Adrenal gland (tissue), 12 donors: ENCODE measurements around the gene PPL. TPM values are rescaled to one million over a fixed set of nuclear protein-coding genes. Genes with fewer than 3 reads are reported as not detected.

Source experiments
- DNase-seq, 7 donors: peaks; one replicate each; pipeline ENCODE4 v3.0.0-alpha.2; 2019 to 2020
- H3K27ac ChIP-seq, 5 donors: fragments of 200-600 bp; sonication (generic) in 4 of 5; 1 replicate in 3 of 5; 2 replicates in 2 of 5; pipeline versions ENCODE4 v1.5.1 to v1.8.0; 2016 to 2020; ENCODE audit warnings: mild to moderate bottlenecking in 1 of 5
- H3K27me3 ChIP-seq: fragments of 200-600 bp; 2 replicates; pipeline ENCODE4 v1.8.0; 2021
- H3K36me3 ChIP-seq, 2 donors: fragments of 200-600 bp; replicated peaks in 1 of 2; 1 replicate in 1 of 2; 2 replicates in 1 of 2; pipeline versions ENCODE4 v1.5.1 to v1.8.0; 2018 to 2022
- H3K4me1 ChIP-seq, 2 donors: fragments of 200-600 bp; replicated peaks in 1 of 2; 1 replicate in 1 of 2; 2 replicates in 1 of 2; pipeline versions ENCODE4 v1.5.1 to v1.8.0; 2018 to 2021
- H3K4me3 ChIP-seq, 4 donors: fragments of 200-600 bp; sonication (generic) in 3 of 4; one replicate each; pipeline ENCODE4 v1.5.1; 2016 to 2018
- H3K9me3 ChIP-seq, 3 donors: fragments of 200-600 bp; sonication (generic) in 1 of 3; replicated peaks in 1 of 3; 1 replicate in 2 of 3; 2 replicates in 1 of 3; pipeline versions ENCODE4 v1.5.1 to v1.8.0; 2016 to 2021
- POLR2A ChIP-seq, 2 donors: fragments of 450-650 bp; IDR thresholded peaks; one replicate each; pipeline ENCODE4 v1.6.1; 2017; ENCODE audit warnings: antibody characterized with exemption in 2 of 2, mild to moderate bottlenecking in 2 of 2, moderate library complexity in 1 of 2
- WGBS, 4 donors: extraction: QIAGEN DNeasy Blood & Tissue Kit in 2 of 4; methylation state at CpG; one replicate each; pipeline versions ENCODE4 v1.1.5 to v1.1.7; 2013 to 2017; 5-methylcytosine and 5-hydroxymethylcytosine counted together
- intact Hi-C, 2 donors: fragments of 100-400 bp; cut with DNase I; formaldehyde crosslinking; loops; one replicate each; pipeline versions ENCODE4 v1.14.1 to v1.15.0; 2022 to 2023
- polyA plus RNA-seq, 3 donors: library from polyadenylated mRNA; stranded (reverse); fragments of 200-250 nt in 2 of 3; fragments of 350-450 nt in 1 of 3; fragmentation: Illumina TruSeq in 1 of 3; extraction: RNeasy Lipid Tissue Mini Kit (QIAGEN cat#74804) in 1 of 3; gene quantifications; one replicate each; pipeline ENCODE4 v1.2.3, GENCODE V29; 2013 to 2014
- total RNA-seq, 9 donors: library from RNA; depleted of rRNA in 4 of 9; stranded (reverse); fragments of >200 nt in 4 of 9; fragments of 120-200 nt in 1 of 9; fragmentation: NEBNext Ultra II Directional in 1 of 9; extraction: Animal tissue kit (Norgen Biotek cat#: 25700) in 1 of 9; gene quantifications; one replicate each; pipeline versions ENCODE4 v1.1.0 to v1.2.4, GENCODE V29; 2013 to 2023
- TF ChIP-seq, protein P1 (sequence below), 6 experiments: fragments of 450-650 bp in 4 of 6; fragments of 200-600 bp in 2 of 6; sonication (generic) in 1 of 6; IDR thresholded peaks; 1 replicate in 5 of 6; 2 replicates in 1 of 6; pipeline versions ENCODE4 v1.5.1 to v1.8.0; 2016 to 2021; ENCODE audit warnings: antibody characterized with exemption in 6 of 6, mild to moderate bottlenecking in 2 of 6, moderate library complexity in 1 of 6
- donor health status: healthy with polysubstance abuse.
- donor health status: Bipolar disorder and iron deficiency.
- donor health status: DM: yes; HTN: yes; CAD: no.
- donor health status: DM: no; HTN: no; CAD: no.
- donor health status: DM: no; HTN: no; CAD: no.
- donor health status: DM: yes; HTN: yes; CAD: no.

The PPL gene
- total and polyA plus RNA-seq, 12 donors, result 0.38 to 20.9 (median 14.7) TPM

DNA sequence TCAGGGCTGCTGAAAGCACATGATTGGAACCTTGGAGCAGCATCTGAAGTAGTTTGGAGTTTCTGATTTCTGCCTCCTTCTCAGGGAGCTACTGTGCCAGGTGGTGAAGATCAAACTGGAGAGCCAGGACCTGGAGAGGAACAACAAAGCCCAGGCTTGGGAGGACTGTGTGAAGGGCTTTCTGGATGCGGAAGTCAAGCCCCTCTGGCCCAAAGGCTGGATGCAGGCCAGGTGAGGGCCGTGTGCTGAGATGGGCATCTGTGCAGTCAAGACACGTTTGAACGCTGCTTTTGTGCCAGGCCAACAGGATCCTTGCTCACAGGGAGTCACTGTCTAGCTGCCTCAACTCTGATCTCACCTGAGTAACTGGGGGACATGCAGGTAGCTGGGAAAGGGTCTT lies 65.9 kb downstream of the PPL start:
- Histone ChIP-seq H3K36me3 (peaks cover 0 to 71% of the 10 kb centered on the region in 2 donors), H3K4me1 (peaks cover 0 to 13% of the 10 kb centered on the region in 2 donors), H3K27me3 (no peaks in the 10 kb centered on the region), H3K9me3 (no peaks in the 10 kb centered on the region), H3K27ac (no peak overlapping the region), H3K4me3 (no peak overlapping the region)
- no peak for TF ChIP-seq POLR2A (IDR thresholded peaks at IDR 0.05)
- TF ChIP-seq, protein P1, sequence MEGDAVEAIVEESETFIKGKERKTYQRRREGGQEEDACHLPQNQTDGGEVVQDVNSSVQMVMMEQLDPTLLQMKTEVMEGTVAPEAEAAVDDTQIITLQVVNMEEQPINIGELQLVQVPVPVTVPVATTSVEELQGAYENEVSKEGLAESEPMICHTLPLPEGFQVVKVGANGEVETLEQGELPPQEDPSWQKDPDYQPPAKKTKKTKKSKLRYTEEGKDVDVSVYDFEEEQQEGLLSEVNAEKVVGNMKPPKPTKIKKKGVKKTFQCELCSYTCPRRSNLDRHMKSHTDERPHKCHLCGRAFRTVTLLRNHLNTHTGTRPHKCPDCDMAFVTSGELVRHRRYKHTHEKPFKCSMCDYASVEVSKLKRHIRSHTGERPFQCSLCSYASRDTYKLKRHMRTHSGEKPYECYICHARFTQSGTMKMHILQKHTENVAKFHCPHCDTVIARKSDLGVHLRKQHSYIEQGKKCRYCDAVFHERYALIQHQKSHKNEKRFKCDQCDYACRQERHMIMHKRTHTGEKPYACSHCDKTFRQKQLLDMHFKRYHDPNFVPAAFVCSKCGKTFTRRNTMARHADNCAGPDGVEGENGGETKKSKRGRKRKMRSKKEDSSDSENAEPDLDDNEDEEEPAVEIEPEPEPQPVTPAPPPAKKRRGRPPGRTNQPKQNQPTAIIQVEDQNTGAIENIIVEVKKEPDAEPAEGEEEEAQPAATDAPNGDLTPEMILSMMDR (IDR thresholded peaks at IDR 0.05), result no peak
- no peak for DNase-seq
- 74 to 94% (median 92%) methylated on average over 3 to 4 of the region's 4 CpGs for WGBS, 4 donors
- intact Hi-C loops, result no loop called here

DNA sequence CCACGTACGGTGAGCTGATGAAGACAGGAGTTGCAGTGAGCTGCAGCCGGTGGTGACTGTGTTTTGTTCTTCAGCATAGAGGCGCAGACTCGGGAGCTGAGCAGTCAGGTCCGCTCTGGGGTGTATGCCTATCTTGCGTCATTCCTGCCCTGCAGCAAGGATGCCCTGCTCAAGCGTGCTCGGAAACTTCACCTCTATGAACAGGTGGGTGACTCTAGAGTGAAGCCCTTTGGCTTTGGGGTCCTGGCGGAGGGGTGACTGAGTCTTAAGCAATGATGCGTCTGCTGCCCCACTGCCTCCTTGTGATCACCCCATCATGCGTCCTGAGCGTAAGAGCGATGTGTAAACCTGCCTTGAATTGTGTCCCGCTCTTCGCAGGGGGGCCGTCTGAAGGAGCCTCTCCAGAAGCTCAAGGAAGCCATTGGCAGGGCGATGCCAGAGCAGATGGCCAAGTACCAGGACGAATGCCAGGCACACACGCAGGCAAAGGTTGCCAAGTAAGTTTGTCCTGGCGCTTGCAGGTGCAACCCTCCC lies 66.7 kb downstream of the PPL start:
- peaks cover 0 to 62% of the 10 kb centered on the region in 2 donors for H3K36me3 ChIP-seq
- peak overlapping the region in 2 of 5 donors; percentile 56 to 62 for H3K27ac ChIP-seq
- peak in 1 of 7 donors; percentile 48 for DNase-seq
- H3K9me3 ChIP-seq, result no peaks in the 10 kb centered on the region
- H3K4me3 ChIP-seq, result no peak overlapping the region
- intact Hi-C loops, result no loop called here
- H3K27me3 ChIP-seq, result no peaks in the 10 kb centered on the region
- H3K4me1 ChIP-seq, result peaks cover 0 to 17% of the 10 kb centered on the region in 2 donors
- 94 to 97% (median 95%) methylated on average over 14 to 21 of the region's 21 CpGs for WGBS, 4 donors
- TF ChIP-seq, protein P1 (IDR thresholded peaks at IDR 0.05), result no peak
- TF ChIP-seq POLR2A (IDR thresholded peaks at IDR 0.05), result no peak

DNA sequence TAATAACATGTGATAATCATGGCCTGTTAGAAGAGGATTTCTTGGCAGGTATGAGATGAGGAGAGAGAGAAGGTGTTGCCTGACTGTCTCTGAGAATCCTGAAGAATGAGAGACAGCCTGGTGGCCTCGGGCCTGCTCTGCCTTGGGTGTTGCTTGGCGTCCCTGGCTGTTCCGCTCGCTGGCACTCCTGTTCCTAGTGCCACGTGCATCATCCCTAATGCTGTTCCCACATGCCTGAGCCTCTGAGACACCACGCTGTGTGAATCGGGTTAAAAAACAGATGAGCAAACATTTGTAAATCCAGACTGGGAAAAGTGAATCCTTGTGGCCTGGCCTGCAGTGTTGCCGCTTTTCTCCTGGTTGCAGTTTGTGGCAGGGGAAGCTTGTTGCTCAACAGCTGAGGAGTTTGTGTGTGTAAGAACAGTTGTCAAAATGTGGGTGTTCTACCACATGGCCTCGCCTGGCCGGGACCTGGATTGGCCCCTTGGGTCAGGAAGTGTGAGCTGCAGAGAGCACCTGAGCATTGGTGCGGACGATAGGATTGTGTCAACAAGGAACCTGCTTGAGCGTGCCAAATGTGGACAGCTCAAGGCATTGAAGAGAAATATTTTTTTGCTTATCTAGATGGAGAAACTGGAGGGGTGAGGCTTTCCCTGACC lies 67.7 kb downstream of the PPL start:
- H3K27ac ChIP-seq, result peak overlapping the region in 2 of 5 donors; percentile 56 to 62
- peaks cover 0 to 25% of the 10 kb centered on the region in 2 donors for H3K4me1 ChIP-seq
- peaks cover 0 to 53% of the 10 kb centered on the region in 2 donors for H3K36me3 ChIP-seq
- TF ChIP-seq, protein P1 (IDR thresholded peaks at IDR 0.05), result no peak
- TF ChIP-seq POLR2A (IDR thresholded peaks at IDR 0.05), result no peak
- H3K27me3 ChIP-seq, result no peaks in the 10 kb centered on the region
- DNase-seq, result peak in 5 of 7 donors; percentile 52 to 81 (median 59)
- 68 to 77% (median 72%) methylated on average over 13 of the region's 13 CpGs for WGBS, 4 donors
- no peak overlapping the region for H3K4me3 ChIP-seq
- no peaks in the 10 kb centered on the region for H3K9me3 ChIP-seq
- intact Hi-C loops, result no loop called here

DNA sequence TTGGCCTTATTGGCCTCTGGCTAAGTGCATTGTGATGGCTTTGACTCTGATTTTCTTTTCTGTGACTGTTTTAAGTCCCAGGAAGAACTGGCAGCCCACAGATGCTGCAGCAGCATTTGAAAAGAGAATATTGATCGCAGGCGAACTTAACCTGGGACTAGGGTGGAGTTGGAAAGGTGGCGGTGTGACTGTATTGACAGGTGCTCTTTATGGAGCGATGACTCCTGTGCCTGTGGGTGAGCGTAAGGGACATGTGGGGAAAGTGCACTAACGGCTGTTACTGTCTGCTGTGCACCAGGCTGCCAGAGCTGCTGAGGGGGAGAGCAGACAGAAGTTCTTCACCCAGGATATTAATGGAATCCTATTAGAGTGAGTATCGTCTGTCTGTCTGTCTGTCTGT lies 68.4 kb downstream of the PPL start:
- H3K27me3 ChIP-seq, result no peaks in the 10 kb centered on the region
- H3K4me1 ChIP-seq, result peaks cover 0 to 28% of the 10 kb centered on the region in 2 donors
- DNase-seq, result peak in 1 of 7 donors; percentile 34
- H3K4me3 ChIP-seq, result no peak overlapping the region
- intact Hi-C loops, result no loop called here
- no peak overlapping the region for H3K27ac ChIP-seq
- WGBS, 4 donors, result 91 to 97% (median 94%) methylated on average over 7 of the region's 7 CpGs
- no peaks in the 10 kb centered on the region for H3K9me3 ChIP-seq
- peaks cover 0 to 45% of the 10 kb centered on the region in 2 donors for H3K36me3 ChIP-seq
- TF ChIP-seq, protein P1 (IDR thresholded peaks at IDR 0.05), result no peak
- TF ChIP-seq POLR2A (IDR thresholded peaks at IDR 0.05), result no peak
